ENCODE results near the gene NOTCH1. TPM values are rescaled to one million over a fixed set of nuclear protein-coding genes. Genes with fewer than 3 reads are reported as not detected.

The NOTCH1 gene
- 10 to 100 TPM; 48.6 to 90.6 (median 58.8) TPM for total RNA-seq

DNA sequence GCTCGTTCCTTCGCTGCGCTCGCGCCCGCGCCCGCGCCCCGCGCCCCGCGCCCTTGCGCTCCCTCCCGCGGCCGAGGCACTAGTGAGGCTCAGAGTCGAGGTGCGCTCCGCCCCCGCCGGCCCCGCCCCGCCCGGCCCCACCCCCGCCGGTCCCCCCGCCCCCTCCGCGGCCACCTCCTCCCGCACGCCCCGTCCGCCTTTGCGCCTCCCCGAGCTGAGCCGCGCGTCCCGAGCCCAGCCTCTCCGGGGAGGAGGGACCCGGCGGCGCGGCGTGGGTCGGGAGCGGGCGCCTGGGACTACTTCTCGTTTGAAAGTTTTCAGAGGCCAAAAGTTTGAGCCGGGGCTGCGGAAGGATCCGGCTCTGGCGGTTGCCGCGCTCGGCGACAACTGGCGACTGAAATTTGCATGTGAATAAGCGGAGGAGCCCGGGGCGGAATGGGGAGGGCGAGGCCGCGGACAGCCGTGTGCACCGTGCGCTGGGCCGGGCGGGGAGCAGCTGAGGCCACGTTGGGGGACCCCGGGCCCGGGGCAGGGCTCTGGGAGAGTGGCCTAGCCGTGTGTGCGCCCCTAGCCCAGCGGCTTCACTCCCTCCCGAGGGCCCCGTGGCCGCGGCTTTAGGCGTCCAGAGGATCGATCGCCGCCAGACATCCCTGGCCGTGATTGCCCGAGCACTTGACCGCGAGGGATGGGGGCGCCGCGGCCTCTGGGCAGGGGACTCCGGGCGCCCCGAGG lies at the start of gene NOTCH1:
TSS of gene NOTCH1 (minus strand) at position 84 of the 732 bp plus-strand sequence. CDS start 262 bp downstream, outside the sequence.
- peak within 1 kb of the TSS; percentile 95 to 99 (median 98) for H3K27ac ChIP-seq (replicated peaks in 1 of 4)
- TF ChIP-seq POLR2AphosphoS5 (IDR thresholded peaks at IDR 0.05) (peak; percentile 90 to 94), EP300 (IDR thresholded peaks at IDR 0.05) (no peak), POLR2A (IDR thresholded peaks at IDR 0.05; ENCODE audit: low read depth) (peak; percentile 68)
- TF ChIP-seq, protein P1, sequence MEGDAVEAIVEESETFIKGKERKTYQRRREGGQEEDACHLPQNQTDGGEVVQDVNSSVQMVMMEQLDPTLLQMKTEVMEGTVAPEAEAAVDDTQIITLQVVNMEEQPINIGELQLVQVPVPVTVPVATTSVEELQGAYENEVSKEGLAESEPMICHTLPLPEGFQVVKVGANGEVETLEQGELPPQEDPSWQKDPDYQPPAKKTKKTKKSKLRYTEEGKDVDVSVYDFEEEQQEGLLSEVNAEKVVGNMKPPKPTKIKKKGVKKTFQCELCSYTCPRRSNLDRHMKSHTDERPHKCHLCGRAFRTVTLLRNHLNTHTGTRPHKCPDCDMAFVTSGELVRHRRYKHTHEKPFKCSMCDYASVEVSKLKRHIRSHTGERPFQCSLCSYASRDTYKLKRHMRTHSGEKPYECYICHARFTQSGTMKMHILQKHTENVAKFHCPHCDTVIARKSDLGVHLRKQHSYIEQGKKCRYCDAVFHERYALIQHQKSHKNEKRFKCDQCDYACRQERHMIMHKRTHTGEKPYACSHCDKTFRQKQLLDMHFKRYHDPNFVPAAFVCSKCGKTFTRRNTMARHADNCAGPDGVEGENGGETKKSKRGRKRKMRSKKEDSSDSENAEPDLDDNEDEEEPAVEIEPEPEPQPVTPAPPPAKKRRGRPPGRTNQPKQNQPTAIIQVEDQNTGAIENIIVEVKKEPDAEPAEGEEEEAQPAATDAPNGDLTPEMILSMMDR (IDR thresholded peaks at IDR 0.05): no peak
- H3K9me3 ChIP-seq: no peaks in the 10 kb centered on the region
- peak; percentile 98 for DNase-seq (ENCODE audit: extremely low spot score)
- H3K4me3 ChIP-seq: peak within 1 kb of the TSS; percentile 90 to 98 (median 95)
- peaks cover 0 to 27% (median 11%) of the 10 kb centered on the region in 4 donors for H3K36me3 ChIP-seq
- H3K4me1 ChIP-seq: peaks cover 63 to 87% (median 83%) of the 10 kb centered on the region in 4 donors
- under 1% methylated on average over 32 of the region's 94 CpGs for WGBS
- H3K27me3 ChIP-seq: no peaks in the 10 kb centered on the region
- intact Hi-C loops (cut with DNase I): no loop called here

- Histone ChIP-seq H3K27ac (replicated peaks in 1 of 4) (no peak overlapping the region), H3K27me3 (peaks cover 0 to 22% (median 0%) of the 10 kb centered on the region in 4 donors), H3K4me1 (peaks cover 13 to 33% (median 29%) of the 10 kb centered on the region in 4 donors), H3K4me3 (no peak overlapping the region), H3K9me3 (no peaks in the 10 kb centered on the region), H3K36me3 (no peaks in the 10 kb centered on the region)
- intact Hi-C loops (cut with DNase I): no loop called here
- WGBS: 91% methylated on average over 14 of the region's 14 CpGs
- no peak for DNase-seq (ENCODE audit: extremely low spot score)
- TF ChIP-seq POLR2AphosphoS5 (IDR thresholded peaks at IDR 0.05): no peak
- TF ChIP-seq EP300 (IDR thresholded peaks at IDR 0.05): no peak
- TF ChIP-seq, protein P1 (IDR thresholded peaks at IDR 0.05): no peak
These were observed 48.6 kb upstream of the NOTCH1 start for GRCh38 chr9:136594492-136594891.

- intact Hi-C loops (cut with DNase I): no loop called here
- Histone ChIP-seq H3K36me3 (no peaks in the 10 kb centered on the region), H3K4me1 (peaks cover 20 to 40% (median 32%) of the 10 kb centered on the region in 4 donors), H3K4me3 (no peak overlapping the region), H3K9me3 (no peaks in the 10 kb centered on the region), H3K27me3 (peaks cover 0 to 13% (median 0%) of the 10 kb centered on the region in 4 donors), H3K27ac (replicated peaks in 1 of 4) (no peak overlapping the region)
- WGBS: 90% methylated on average over 8 of the region's 8 CpGs
- DNase-seq (ENCODE audit: extremely low spot score): no peak
- TF ChIP-seq, protein P1 (IDR thresholded peaks at IDR 0.05): no peak
- TF ChIP-seq POLR2AphosphoS5 (IDR thresholded peaks at IDR 0.05): no peak
- no peak for TF ChIP-seq POLR2A (IDR thresholded peaks at IDR 0.05; ENCODE audit: low read depth)
These were observed 47.7 kb upstream of the NOTCH1 start for GRCh38 chr9:136593581-136593980.

- TF ChIP-seq EP300 (IDR thresholded peaks at IDR 0.05): no peak
- TF ChIP-seq, protein P1 (IDR thresholded peaks at IDR 0.05): no peak
- peaks cover 29 to 46% (median 41%) of the 10 kb centered on the region in 4 donors for H3K4me1 ChIP-seq
These were observed 46.8 kb upstream of the NOTCH1 start for GRCh38 chr9:136592666-136593065.

More at GRCh38 chr9:136592666-136593065, 46.8 kb upstream of the NOTCH1 start:
- WGBS: 83% methylated on average over 9 of the region's 13 CpGs
- H3K36me3 ChIP-seq: no peaks in the 10 kb centered on the region
- intact Hi-C loops (cut with DNase I): no loop called here
- no peak overlapping the region for H3K4me3 ChIP-seq
- no peak overlapping the region for H3K27ac ChIP-seq (replicated peaks in 1 of 4)
- peaks cover 0 to 12% (median 0%) of the 10 kb centered on the region in 4 donors for H3K27me3 ChIP-seq
- H3K9me3 ChIP-seq: no peaks in the 10 kb centered on the region
- DNase-seq (ENCODE audit: extremely low spot score): no peak
